ENCODE measurements around the gene ZNRF4.

ZNRF4 gene

GRCh38 chr19:5448374-5448773 lies 6.8 kb upstream of the ZNRF4 start:
- no peak overlapping the region for H3K4me3 ChIP-seq
- TF ChIP-seq FOXP2 (optimal IDR thresholded peaks at IDR 0.05; ENCODE audit: control extremely low read depth, extremely low read length, insufficient read depth): no peak
- H3K27ac ChIP-seq: no peak overlapping the region
- H3K9me3 ChIP-seq (ENCODE audit: low read depth, low read length): no peaks in the 10 kb centered on the region
- no peak for DNase-seq (ENCODE audit: low read depth, low spot score)
- no peak overlapping the region for H3K9ac ChIP-seq (ENCODE audit: insufficient read length)
- H3K36me3 ChIP-seq (ENCODE audit: insufficient read depth, low read length): no peaks in the 10 kb centered on the region

GRCh38 chr19:5450482-5451126 lies 4.6 kb upstream of the ZNRF4 start:
- H3K4me3 ChIP-seq: no peak overlapping the region
- TF ChIP-seq POLR2AphosphoS5 (IDR thresholded peaks at IDR 0.05; ENCODE audit: borderline replicate concordance, low read depth, low read length) (no peak), FOXP2 (optimal IDR thresholded peaks at IDR 0.05; ENCODE audit: control extremely low read depth, extremely low read length, insufficient read depth) (no peak), EZH2 (IDR thresholded peaks at IDR 0.05) (no peak)
- no peaks in the 10 kb centered on the region for H3K36me3 ChIP-seq (ENCODE audit: insufficient read depth, low read length)
- H3K27ac ChIP-seq: no peak overlapping the region
- H3K9ac ChIP-seq (ENCODE audit: insufficient read length): no peak overlapping the region
- H3K9me3 ChIP-seq (ENCODE audit: low read depth, low read length): no peaks in the 10 kb centered on the region
- DNase-seq (ENCODE audit: low read depth, low spot score): no peak

- Histone ChIP-seq H3K9ac (ENCODE audit: insufficient read length) (no peak overlapping the region), H3K27ac (no peak overlapping the region), H3K36me3 (ENCODE audit: insufficient read depth, low read length) (no peaks in the 10 kb centered on the region), H3K9me3 (ENCODE audit: low read depth, low read length) (no peaks in the 10 kb centered on the region), H3K4me3 (no peak overlapping the region)
- DNase-seq (ENCODE audit: low read depth, low spot score): no peak
- no peak for TF ChIP-seq POLR2AphosphoS5 (IDR thresholded peaks at IDR 0.05; ENCODE audit: borderline replicate concordance, low read depth, low read length)
These were observed 3.7 kb upstream of the ZNRF4 start for GRCh38 chr19:5451494-5451893.

- H3K9me3 ChIP-seq (ENCODE audit: low read depth, low read length): no peaks in the 10 kb centered on the region
- H3K9ac ChIP-seq (ENCODE audit: insufficient read length): no peak overlapping the region
- no peak overlapping the region for H3K4me3 ChIP-seq
- no peak overlapping the region for H3K27ac ChIP-seq
- H3K36me3 ChIP-seq (ENCODE audit: insufficient read depth, low read length): no peaks in the 10 kb centered on the region
- no peak for TF ChIP-seq FOXP2 (optimal IDR thresholded peaks at IDR 0.05; ENCODE audit: control extremely low read depth, extremely low read length, insufficient read depth)
- TF ChIP-seq EZH2 (IDR thresholded peaks at IDR 0.05): no peak
- TF ChIP-seq POLR2AphosphoS5 (IDR thresholded peaks at IDR 0.05; ENCODE audit: borderline replicate concordance, low read depth, low read length): no peak
- DNase-seq (ENCODE audit: low read depth, low spot score): no peak
These were observed 2.3 kb upstream of the ZNRF4 start for GRCh38 chr19:5452594-5453565.

- no peak for TF ChIP-seq POLR2AphosphoS5 (IDR thresholded peaks at IDR 0.05; ENCODE audit: borderline replicate concordance, low read depth, low read length)
- no peak overlapping the region for H3K27ac ChIP-seq
- no peak overlapping the region for H3K4me3 ChIP-seq
- H3K36me3 ChIP-seq (ENCODE audit: insufficient read depth, low read length): no peaks in the 10 kb centered on the region
- no peak for DNase-seq (ENCODE audit: low read depth, low spot score)
- H3K9me3 ChIP-seq (ENCODE audit: low read depth, low read length): no peaks in the 10 kb centered on the region
- H3K9ac ChIP-seq (ENCODE audit: insufficient read length): no peak overlapping the region
These were observed 474 bp upstream of the ZNRF4 start for GRCh38 chr19:5454743-5455142.

- no peak overlapping the region for H3K9ac ChIP-seq (ENCODE audit: insufficient read length)
- no peaks in the 10 kb centered on the region for H3K36me3 ChIP-seq (ENCODE audit: insufficient read depth, low read length)
- TF ChIP-seq EZH2 (IDR thresholded peaks at IDR 0.05): no peak
- no peak for TF ChIP-seq POLR2AphosphoS5 (IDR thresholded peaks at IDR 0.05; ENCODE audit: borderline replicate concordance, low read depth, low read length)
- TF ChIP-seq FOXP2 (optimal IDR thresholded peaks at IDR 0.05; ENCODE audit: control extremely low read depth, extremely low read length, insufficient read depth): no peak
- H3K27ac ChIP-seq: no peak overlapping the region
- no peak overlapping the region for H3K4me3 ChIP-seq
- no peak for DNase-seq (ENCODE audit: low read depth, low spot score)
- no peaks in the 10 kb centered on the region for H3K9me3 ChIP-seq (ENCODE audit: low read depth, low read length)
These were observed 1.1 kb downstream of the ZNRF4 start for GRCh38 chr19:5456130-5456840.

- no peak overlapping the region for H3K27ac ChIP-seq
These were observed 1.6 kb downstream of the ZNRF4 start for GRCh38 chr19:5456841-5457200.

GRCh38 chr19:5457709-5458108 lies 2.5 kb downstream of the ZNRF4 start:
- no peak overlapping the region for H3K27ac ChIP-seq
- H3K9me3 ChIP-seq (ENCODE audit: low read depth, low read length): no peaks in the 10 kb centered on the region
- H3K4me3 ChIP-seq: no peak overlapping the region
- H3K36me3 ChIP-seq (ENCODE audit: insufficient read depth, low read length): no peaks in the 10 kb centered on the region
- no peak overlapping the region for H3K9ac ChIP-seq (ENCODE audit: insufficient read length)
- no peak for DNase-seq (ENCODE audit: low read depth, low spot score)
- TF ChIP-seq POLR2AphosphoS5 (IDR thresholded peaks at IDR 0.05; ENCODE audit: borderline replicate concordance, low read depth, low read length) (no peak), EZH2 (IDR thresholded peaks at IDR 0.05) (no peak), FOXP2 (optimal IDR thresholded peaks at IDR 0.05; ENCODE audit: control extremely low read depth, extremely low read length, insufficient read depth) (no peak)

More at GRCh38 chr19:5456841-5457200, 1.6 kb downstream of the ZNRF4 start:
- TF ChIP-seq EZH2 (IDR thresholded peaks at IDR 0.05) (no peak), FOXP2 (optimal IDR thresholded peaks at IDR 0.05; ENCODE audit: control extremely low read depth, extremely low read length, insufficient read depth) (no peak), POLR2AphosphoS5 (IDR thresholded peaks at IDR 0.05; ENCODE audit: borderline replicate concordance, low read depth, low read length) (no peak)
- DNase-seq (ENCODE audit: low read depth, low spot score): no peak
- H3K36me3 ChIP-seq (ENCODE audit: insufficient read depth, low read length): no peaks in the 10 kb centered on the region
- no peak overlapping the region for H3K9ac ChIP-seq (ENCODE audit: insufficient read length)
- no peaks in the 10 kb centered on the region for H3K9me3 ChIP-seq (ENCODE audit: low read depth, low read length)
- no peak overlapping the region for H3K4me3 ChIP-seq
